ACC112 (cell line): ENCODE measurements around the gene CNOT6.
"Not testable (repeated sequence)": the region's sequence is repeated elsewhere in the genome, so short reads cannot be mapped to it uniquely, and the experiment has no call there.

Experiments
- H2AFZ ChIP-seq: fragments of 200-600 bp; sonication (generic); one replicate; pipeline ENCODE4 v1.6.0; 2017; ENCODE audit warnings: antibody characterized with exemption, low read length; ENCODE audit not compliant: unreplicated experiment
- H3K27ac ChIP-seq: fragments of 200-600 bp; sonication (generic); 2 replicates; pipeline ENCODE4 v1.5.1; 2014; ENCODE audit warnings: low read depth, mild to moderate bottlenecking, antibody characterized with exemption, low read length, moderate library complexity
- H3K27me3 ChIP-seq: fragments of 200-600 bp; sonication (generic); 2 replicates; pipeline ENCODE4 v1.6.1; 2014; ENCODE audit warnings: mild to moderate bottlenecking, antibody characterized with exemption, low read length, moderate library complexity, mixed read lengths; ENCODE audit not compliant: insufficient read depth
- H3K36me3 ChIP-seq: fragments of 200-600 bp; sonication (generic); 2 replicates; pipeline ENCODE4 v1.6.1; 2016; ENCODE audit warnings: mild to moderate bottlenecking, antibody characterized with exemption, low read length, moderate library complexity, mixed read lengths; ENCODE audit not compliant: insufficient read depth
- H3K4me1 ChIP-seq: fragments of 200-600 bp; sonication (generic); one replicate; pipeline ENCODE4 v1.6.1; 2016; ENCODE audit warnings: low read length, mixed read lengths; ENCODE audit not compliant: insufficient read depth, unreplicated experiment, control insufficient read depth
- H3K4me3 ChIP-seq: fragments of 200-600 bp; sonication (generic); 2 replicates; pipeline ENCODE4 v1.5.1; 2014; ENCODE audit warnings: mild to moderate bottlenecking, low read depth, low read length
- H3K79me2 ChIP-seq: fragments of 200-600 bp; sonication (generic); one replicate; pipeline ENCODE4 v1.6.0; 2016; ENCODE audit warnings: low read length; ENCODE audit not compliant: control insufficient read depth, unreplicated experiment, insufficient read depth

Gene CNOT6

DNA sequence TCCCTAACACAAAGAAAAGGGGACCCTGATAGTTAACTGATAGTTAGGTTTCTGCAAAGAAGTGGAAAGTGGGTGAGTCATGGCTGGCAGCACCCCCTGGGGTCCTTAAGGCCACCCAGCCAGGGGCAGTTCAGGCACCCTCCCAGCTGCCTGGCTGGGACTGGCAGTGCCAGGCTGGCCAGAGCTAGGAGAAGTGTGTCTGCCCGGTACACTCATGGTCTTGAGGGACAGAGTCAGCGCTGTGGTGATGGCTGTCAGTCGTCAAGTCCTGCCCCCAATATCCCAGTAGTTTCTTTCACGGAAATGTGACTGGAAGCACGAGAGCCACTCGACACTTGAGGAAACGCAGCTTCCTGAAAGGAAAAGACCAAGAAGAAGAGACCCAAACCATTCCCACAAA is 22.3 kb upstream of the CNOT6 start:
- H3K27ac ChIP-seq = no peak overlapping the region
- no peaks in the 10 kb centered on the region for H3K4me1 ChIP-seq
- H3K79me2 ChIP-seq = no peaks in the 10 kb centered on the region
- no peak overlapping the region for H3K4me3 ChIP-seq
- H2AFZ ChIP-seq = no peak overlapping the region
- H3K27me3 ChIP-seq = no peaks in the 10 kb centered on the region
- H3K36me3 ChIP-seq = no peaks in the 10 kb centered on the region

DNA sequence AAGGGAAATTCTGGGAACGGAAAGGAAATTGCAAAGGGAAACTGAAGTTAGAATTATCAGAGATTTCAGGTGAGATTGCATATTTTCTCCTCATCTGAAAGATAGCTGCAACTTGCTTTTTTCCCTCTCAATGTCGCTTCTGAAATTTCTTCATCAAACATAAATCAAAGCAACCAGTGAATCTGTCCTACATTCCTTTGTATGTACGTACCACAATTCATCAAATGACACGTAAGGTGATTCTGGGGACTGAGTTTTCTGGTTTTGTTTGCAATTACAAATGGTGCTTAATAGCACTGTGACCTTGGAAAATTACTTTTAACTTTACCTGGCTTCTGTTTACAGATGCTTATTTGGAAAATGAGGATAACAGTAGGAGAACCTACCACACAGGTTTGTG is 21.9 kb upstream of the CNOT6 start:
- Histone ChIP-seq H3K4me1 (no peaks in the 10 kb centered on the region), H3K36me3 (no peaks in the 10 kb centered on the region), H3K27me3 (no peaks in the 10 kb centered on the region), H3K79me2 (no peaks in the 10 kb centered on the region), H3K27ac (no peak overlapping the region), H3K4me3 (no peak overlapping the region), H2AFZ (no peak overlapping the region)

DNA sequence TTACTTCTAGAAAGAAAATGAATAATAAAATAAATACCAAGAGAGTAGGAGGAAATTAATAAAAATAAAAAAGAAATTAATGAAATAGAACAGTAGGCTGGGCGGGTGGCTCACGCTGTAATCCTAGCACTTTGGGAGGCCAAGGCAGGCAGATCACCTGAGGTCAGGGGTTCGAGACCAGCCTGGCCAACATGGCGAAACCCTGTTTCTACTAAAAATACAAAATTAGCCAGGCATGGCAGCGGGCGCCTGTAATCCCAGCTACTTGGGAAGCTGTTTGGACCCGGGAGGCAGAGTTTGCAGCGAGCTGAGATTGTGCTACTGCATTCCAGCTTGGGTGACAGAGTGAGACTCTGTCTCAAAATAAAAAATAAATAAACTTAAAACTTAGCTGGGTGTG is 20.8 kb upstream of the CNOT6 start:
- not testable (repeated sequence) for H2AFZ ChIP-seq, H3K4me3 ChIP-seq, H3K27ac ChIP-seq, H3K79me2 ChIP-seq, H3K36me3 ChIP-seq, H3K4me1 ChIP-seq, H3K27me3 ChIP-seq

DNA sequence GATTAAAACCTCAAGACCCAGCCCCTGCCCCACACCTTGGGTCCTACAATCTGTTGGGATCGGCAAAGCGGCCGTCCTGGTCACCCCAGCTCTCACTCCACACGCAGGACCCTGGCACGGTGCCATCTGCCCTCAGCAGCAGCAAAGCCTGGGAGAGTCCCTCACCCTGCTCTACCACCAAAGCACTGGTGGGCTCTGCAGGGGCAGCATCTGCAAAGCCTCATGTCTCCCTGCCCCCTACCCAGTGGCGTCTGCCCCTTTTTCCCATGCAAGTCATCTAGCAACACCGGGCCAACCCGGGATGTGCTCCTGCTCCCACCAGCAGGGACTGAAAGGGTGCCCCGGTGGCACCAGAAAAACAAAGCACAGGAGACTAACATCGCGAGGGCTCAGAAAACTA is 19.6 kb upstream of the CNOT6 start:
- Histone ChIP-seq H3K79me2 (no peaks in the 10 kb centered on the region), H3K4me1 (no peaks in the 10 kb centered on the region), H3K27ac (no peak overlapping the region), H3K4me3 (no peak overlapping the region), H2AFZ (no peak overlapping the region), H3K36me3 (no peaks in the 10 kb centered on the region), H3K27me3 (no peaks in the 10 kb centered on the region)

DNA sequence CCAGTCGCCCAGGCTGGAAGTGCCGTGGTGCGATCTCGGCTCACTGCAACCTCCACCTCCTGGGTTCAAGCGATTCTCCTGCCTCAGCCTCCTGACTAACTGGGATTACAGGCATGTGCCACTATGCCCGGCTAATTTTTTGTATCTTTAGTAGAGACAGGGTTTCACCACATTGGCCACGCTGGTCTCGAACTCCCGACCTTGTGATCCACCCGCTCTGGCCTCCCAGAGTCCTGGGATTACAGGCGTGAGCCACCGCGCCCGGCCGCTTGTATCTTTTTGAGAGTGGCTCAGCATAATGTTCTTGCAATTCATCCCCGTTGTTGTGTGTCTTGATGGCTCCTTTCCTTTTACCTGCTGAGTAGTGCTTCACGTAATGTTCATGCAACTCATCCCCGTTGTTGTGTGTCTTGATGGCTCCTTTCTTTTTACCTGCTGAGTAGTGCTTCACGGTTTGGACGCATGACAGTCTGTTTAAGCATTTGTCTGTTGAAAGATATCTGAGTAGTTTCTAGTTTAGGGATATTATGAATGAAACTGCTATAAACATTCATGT is 18.1 kb upstream of the CNOT6 start:
- H3K4me1 ChIP-seq, H3K4me3 ChIP-seq, H3K27me3 ChIP-seq, H3K27ac ChIP-seq, H3K79me2 ChIP-seq, H3K36me3 ChIP-seq, H2AFZ ChIP-seq: not testable (repeated sequence)

DNA sequence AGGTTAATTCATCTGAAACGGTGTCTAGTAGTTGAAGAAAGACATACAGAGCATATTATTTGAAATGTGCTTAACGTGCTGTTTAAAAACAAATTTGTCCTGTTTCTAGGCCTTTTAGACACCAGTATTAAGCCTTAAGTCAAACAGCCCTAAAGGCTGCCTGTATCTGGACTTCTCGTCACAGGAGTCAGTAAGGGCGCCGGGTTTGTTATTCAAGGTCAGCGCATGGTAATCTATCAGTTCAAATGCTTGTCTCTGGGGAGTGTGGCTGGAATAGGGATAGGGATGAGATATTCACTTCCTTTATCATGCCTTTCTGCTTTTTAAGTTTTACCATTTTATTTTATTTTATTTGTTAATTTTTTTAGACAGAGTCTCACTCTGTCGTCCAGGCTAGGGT is 9.4 kb upstream of the CNOT6 start:
- Histone ChIP-seq H2AFZ (peak overlapping the region; percentile 10), H3K79me2 (no peaks in the 10 kb centered on the region), H3K27me3 (no peaks in the 10 kb centered on the region), H3K36me3 (no peaks in the 10 kb centered on the region; the same call in 1 of the 2 replicates), H3K27ac (no peak overlapping the region), H3K4me3 (no peak overlapping the region), H3K4me1 (peaks cover 7% of the 10 kb centered on the region)

DNA sequence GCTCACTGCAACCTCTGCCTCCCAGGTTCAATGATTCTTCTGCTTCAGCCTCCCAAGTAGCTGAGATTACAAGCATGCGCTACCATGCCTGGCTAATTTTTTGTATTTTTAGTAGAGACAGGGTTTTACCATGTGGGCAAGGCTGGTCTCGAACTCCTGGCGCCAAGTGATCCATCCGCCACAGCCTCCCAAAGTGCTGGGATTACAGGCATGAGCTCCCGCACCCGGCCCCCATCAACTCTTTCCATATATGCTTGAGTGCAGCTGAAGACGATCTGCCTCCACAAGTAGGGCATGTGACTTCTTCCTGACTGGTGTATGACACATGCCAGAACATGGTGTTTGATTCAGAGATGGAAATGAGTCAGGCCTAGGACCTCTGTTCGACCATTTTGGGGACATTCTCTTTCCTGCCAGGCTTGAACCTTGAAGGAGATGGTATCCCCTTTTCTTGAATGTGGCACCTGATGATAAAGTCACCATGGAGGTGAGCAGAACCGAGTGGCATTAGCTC is 7.5 kb upstream of the CNOT6 start:
- Histone ChIP-seq H3K27ac (no peak overlapping the region), H3K4me3 (no peak overlapping the region), H3K36me3 (no peaks in the 10 kb centered on the region; the same call in 1 of the 2 replicates), H3K4me1 (peaks cover 7% of the 10 kb centered on the region), H3K79me2 (no peaks in the 10 kb centered on the region), H2AFZ (no peak overlapping the region), H3K27me3 (no peaks in the 10 kb centered on the region)

DNA sequence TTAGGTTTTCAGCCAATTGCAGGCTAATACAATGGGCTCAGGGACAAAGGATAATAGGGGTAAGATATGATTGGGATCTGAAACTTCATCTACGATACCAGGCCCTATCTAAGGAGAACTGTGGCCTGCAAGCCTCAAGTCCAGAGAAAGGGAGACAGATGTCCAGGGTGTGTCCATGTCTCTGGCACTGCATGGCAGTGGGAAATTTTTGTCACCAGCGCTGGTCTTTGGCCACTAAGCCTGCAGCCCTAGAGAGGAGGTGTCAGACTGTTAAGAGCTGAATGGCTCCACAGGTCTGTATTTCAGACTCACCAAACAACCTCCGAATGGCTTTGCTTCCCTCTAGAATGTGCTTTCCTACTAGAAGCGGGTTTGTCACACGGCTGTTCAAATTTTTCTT is 6.6 kb upstream of the CNOT6 start:
- H3K27me3 ChIP-seq = no peaks in the 10 kb centered on the region
- H3K4me3 ChIP-seq = no peak overlapping the region
- H3K4me1 ChIP-seq = peaks cover 7% of the 10 kb centered on the region
- no peak overlapping the region for H3K27ac ChIP-seq
- H2AFZ ChIP-seq = no peak overlapping the region
- no peaks in the 10 kb centered on the region for H3K79me2 ChIP-seq
- H3K36me3 ChIP-seq = no peaks in the 10 kb centered on the region; the same call in 1 of the 2 replicates

DNA sequence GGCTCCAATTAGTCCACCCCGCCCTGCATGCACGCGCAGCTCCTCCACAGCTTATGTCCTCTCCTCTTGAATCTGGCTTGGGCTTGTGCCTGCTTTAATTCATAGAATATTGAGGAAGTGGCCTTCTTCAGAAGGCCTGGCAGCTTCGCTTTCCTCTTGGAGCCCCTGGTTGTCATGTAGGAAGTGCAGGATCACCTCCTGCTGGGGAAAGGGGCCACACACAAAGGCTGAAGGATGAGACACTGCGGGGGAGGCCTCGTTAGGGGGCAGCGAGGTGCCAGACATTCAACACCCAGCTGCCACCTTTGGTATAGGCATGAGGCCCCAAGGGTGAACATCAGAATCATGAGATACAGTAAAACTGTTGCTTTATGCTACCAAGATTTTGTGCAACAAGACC is 2.7 kb upstream of the CNOT6 start:
- no peak overlapping the region for H3K4me3 ChIP-seq
- H3K27me3 ChIP-seq = no peaks in the 10 kb centered on the region
- peaks cover 13% of the 10 kb centered on the region for H3K4me1 ChIP-seq
- no peak overlapping the region for H2AFZ ChIP-seq
- H3K27ac ChIP-seq = no peak overlapping the region
- no peaks in the 10 kb centered on the region; the same call in 1 of the 2 replicates for H3K36me3 ChIP-seq
- H3K79me2 ChIP-seq = peaks cover 21% of the 10 kb centered on the region

DNA sequence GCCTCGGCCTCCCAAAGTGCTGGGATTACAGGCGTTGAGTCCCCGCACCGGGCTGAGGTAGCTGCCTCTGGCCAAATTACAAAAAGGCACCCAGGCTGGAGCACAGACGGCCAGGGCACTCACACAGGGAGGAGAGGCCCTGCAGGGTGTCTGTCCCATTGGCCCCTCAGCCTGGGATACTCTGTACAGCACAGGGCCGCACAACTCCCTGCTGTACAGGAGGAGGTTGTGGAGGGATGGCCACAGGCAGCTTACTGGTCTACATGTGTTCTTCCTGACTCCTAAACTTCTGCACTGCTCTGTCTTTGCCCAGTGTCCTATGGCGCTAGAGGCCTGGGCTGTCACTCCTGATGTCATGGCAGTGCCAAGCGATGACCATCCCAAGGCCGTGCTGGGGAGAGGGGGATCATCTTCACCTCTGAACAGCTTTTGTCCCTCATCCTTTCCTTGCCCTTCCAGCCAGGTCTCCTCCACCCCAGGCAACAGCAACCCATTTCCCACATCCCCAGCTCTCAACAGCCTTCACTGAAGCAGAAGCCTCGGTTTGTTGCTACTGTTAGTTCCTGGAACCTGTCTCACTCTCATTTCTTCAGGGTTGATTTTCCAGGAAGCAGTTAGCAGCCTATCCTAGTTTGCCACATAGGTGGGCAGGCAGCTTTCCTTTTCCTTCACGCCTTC is 1.8 kb upstream of the CNOT6 start:
- Histone ChIP-seq H3K4me1 (peaks cover 13% of the 10 kb centered on the region), H3K27ac (no peak overlapping the region), H3K4me3 (no peak overlapping the region), H2AFZ (no peak overlapping the region), H3K79me2 (peaks cover 30% of the 10 kb centered on the region), H3K36me3 (no peaks in the 10 kb centered on the region; the same call in 1 of the 2 replicates), H3K27me3 (no peaks in the 10 kb centered on the region)

DNA sequence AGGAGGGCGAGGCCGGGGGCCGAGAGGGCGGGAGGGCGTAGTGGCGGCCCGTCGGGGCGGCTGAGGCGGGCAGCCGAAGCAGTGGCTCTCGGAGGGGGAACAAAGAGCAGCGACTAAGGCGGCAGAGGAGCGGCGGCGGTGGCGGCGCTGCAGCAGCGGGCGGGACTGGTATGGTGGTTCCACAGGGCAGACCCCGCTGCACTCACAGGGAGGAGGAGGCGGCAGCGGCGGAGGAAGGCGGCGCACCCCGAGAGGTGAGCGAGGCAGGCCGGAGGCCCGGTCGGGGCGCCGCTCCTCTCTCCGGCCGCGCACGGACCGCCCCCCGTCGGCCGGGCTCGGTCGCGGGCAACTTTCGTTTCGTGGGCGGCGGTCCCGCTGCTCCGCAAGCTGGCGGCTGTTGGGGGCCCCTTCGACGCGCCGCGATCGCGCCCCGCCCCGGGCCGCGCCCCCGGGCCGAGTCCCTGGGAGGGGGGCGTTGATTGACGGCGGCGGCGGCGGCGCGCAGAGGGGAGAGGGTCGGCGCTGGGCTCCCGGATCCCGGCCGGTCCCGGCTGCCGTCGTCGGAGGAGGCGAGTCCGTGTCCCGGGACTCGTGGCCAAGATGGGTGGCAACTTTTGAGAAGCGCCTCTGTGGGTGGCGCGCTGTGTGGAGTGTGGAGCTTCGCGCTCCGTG is 467 bp downstream of the CNOT6 start:
- no peaks in the 10 kb centered on the region for H3K27me3 ChIP-seq
- peaks cover 49% of the 10 kb centered on the region for H3K79me2 ChIP-seq
- peaks cover 13% of the 10 kb centered on the region for H3K4me1 ChIP-seq
- peak overlapping the region; percentile 35; the same call in 1 of the 2 replicates for H3K27ac ChIP-seq
- H2AFZ ChIP-seq = peak overlapping the region; percentile 46
- peak overlapping the region; percentile 82 for H3K4me3 ChIP-seq
- H3K36me3 ChIP-seq = no peaks in the 10 kb centered on the region
